Coronary artery (tissue), 2 donors: ENCODE measurements around the gene FHIT.

Experiments used
- DNase-seq: peaks from one replicate; pipeline ENCODE4 v3.0.0-alpha.2; 2017; ENCODE audit warnings: low spot score
- H3K27ac ChIP-seq, 2 donors: fragments of 200-600 bp; sonication (generic); one replicate each; pipeline ENCODE4 v1.5.1; 2016 to 2019
- H3K4me3 ChIP-seq: fragments of 200-600 bp; sonication (generic); 2 replicates; pipeline ENCODE4 v1.5.1; 2016; ENCODE audit warnings: mild to moderate bottlenecking, moderate library complexity
- TF ChIP-seq, protein P1 (sequence below): fragments of 200-600 bp; sonication (generic); IDR thresholded peaks from one replicate; pipeline ENCODE4 v1.5.1; 2019; ENCODE audit warnings: antibody characterized with exemption

FHIT gene

DNA sequence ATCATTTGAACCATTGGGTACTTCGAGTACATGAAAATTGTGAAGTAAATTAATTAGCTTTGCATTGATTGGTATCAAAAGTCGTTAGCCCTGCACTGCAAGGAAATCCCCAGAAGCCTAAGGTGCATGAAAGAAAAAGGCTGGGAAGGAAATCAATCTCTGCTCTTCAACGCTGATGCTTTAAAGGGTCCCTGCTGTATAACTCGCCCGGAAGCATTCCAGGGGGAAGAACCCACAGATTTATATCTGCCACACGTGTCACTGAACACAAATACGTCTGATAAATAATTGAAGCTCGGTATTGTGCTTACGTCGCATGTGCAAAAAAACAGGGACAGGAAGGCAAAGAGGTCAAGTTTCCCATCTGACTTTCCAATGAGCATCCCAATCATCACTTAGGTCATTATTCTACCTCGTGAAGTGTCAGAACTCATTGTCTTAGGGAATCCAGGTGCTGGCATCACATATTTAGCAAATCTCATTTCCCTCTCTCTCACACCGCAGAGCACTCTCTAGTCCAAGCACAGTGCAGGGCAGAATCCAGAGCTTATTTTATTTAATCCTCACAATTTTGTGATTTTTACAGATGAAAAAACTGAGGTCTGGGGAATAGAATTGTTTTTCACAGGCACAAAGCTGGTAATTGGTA, 1397.1 kb downstream of the FHIT start:
- no peak overlapping the region for H3K4me3 ChIP-seq
- TF ChIP-seq, protein P1, sequence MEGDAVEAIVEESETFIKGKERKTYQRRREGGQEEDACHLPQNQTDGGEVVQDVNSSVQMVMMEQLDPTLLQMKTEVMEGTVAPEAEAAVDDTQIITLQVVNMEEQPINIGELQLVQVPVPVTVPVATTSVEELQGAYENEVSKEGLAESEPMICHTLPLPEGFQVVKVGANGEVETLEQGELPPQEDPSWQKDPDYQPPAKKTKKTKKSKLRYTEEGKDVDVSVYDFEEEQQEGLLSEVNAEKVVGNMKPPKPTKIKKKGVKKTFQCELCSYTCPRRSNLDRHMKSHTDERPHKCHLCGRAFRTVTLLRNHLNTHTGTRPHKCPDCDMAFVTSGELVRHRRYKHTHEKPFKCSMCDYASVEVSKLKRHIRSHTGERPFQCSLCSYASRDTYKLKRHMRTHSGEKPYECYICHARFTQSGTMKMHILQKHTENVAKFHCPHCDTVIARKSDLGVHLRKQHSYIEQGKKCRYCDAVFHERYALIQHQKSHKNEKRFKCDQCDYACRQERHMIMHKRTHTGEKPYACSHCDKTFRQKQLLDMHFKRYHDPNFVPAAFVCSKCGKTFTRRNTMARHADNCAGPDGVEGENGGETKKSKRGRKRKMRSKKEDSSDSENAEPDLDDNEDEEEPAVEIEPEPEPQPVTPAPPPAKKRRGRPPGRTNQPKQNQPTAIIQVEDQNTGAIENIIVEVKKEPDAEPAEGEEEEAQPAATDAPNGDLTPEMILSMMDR = no peak
- DNase-seq = no peak
- no peak overlapping the region for H3K27ac ChIP-seq

DNA sequence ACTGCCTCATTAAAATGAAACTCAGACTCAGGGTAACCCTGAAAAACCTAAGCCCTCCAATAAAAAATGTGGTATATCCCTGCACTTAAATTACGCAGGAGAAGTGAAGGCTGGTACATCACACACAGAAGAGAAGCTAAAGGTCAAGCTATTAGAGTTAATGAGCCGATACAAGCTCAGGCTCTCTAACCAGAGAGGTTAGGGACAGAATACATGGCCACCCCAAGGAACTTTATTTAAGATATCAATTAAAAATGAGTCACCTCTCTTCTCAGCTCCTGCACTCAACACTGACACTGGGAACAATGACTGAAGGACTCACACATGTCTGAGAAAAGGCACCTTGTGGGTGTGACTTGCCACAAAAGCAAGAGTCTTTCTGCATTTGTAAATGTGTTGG, 1400.8 kb downstream of the FHIT start:
- TF ChIP-seq, protein P1 = no peak
- DNase-seq = no peak
- no peak overlapping the region for H3K4me3 ChIP-seq
- H3K27ac ChIP-seq = no peak overlapping the region

DNA sequence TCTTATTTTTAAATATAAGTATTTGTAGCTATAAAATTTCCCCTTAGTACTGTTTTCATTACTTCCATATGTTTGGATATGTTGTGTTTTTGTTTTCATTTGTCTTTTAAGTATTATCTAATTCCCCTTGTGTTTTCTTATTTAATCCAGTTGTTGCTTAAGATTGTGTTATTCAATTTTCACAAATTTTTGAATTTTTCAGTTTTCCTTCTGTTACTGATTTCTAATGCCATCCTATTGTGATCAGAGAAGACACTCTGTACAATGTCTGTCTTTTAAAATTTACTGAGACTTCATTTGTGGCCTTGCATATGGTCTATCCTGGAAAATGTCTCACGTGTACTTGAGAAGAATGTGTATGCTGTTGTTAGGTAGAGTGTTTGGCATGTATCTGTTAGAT, 1405.9 kb downstream of the FHIT start:
- Histone ChIP-seq H3K27ac (no peak overlapping the region), H3K4me3 (no peak overlapping the region)
- DNase-seq = no peak
- TF ChIP-seq, protein P1 = no peak

DNA sequence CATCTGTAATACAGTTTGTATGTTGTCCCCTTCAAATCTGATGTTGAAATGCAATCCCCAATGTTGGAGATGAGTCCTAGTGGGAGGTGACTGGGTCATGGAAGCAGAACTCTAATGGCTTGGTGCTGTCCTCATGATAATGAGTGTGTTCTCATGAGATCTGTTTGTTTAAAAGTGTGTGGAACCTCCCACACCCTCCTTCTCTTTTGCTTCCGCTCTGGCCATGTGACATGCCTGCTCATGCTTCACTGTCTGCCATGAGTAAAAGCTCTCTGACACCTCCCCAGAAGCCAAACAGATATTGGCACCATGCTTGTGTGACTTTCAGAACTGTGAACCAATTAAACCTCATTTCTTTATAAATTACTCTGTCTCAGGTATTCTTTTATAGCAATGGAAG, 1407.4 kb downstream of the FHIT start:
- TF ChIP-seq, protein P1 = no peak
- DNase-seq = no peak
- H3K27ac ChIP-seq = no peak overlapping the region
- H3K4me3 ChIP-seq = no peak overlapping the region

DNA sequence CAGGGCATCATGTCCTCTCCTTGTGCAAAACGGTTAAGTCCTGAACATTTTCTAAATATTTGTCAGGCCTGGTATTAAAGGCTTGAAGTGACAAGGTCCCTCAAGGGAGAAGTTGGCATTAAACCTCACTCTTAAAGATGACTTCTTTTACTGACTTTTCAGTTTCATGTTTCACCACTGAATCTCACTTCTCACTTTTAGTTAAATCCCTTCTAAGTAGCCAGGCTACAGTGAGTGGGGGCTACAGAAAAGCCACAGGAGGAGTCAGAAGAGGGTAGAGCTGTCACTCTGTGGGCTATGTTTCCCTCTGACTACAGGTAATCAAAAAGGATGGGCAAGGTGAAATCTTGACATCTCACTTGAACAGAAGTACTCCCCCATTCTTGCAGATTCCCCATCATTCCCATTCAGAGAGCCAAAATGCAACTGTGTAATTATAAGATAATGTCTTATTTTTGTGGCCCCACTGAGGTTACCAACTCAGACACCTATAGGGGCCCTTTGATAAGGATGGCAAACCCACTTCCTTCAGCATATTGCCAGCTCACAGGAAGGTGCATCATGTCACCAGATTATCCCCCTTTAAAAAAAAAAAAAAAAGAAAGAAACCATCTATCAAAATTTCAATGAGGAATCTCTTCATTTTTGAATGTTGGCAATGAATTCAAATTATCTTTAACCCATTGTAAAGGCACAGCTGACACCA, 1411.3 kb downstream of the FHIT start:
- Histone ChIP-seq H3K27ac (no peak overlapping the region), H3K4me3 (no peak overlapping the region)
- DNase-seq = no peak
- TF ChIP-seq, protein P1 = no peak

DNA sequence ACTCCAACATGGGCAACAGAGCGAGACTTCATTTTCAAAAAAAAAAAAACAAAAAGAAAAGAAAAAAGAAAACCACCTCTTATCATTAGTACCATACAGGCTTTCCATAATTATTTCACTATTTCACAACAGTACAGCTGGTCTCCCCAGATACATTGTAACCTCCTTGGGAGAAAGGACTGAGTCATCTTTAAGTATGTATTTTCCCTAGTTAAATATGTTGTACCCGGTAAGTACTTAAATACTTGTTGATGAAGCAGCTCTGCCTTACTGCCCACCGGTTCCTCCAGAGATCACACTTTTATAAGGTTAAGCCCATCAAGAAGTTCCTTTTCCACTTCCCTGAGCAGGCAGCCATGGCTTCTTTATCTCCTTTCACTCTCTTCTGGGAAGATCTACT, 1412.0 kb downstream of the FHIT start:
- Histone ChIP-seq H3K4me3 (no peak overlapping the region), H3K27ac (no peak overlapping the region)
- TF ChIP-seq, protein P1 = no peak
- no peak for DNase-seq

DNA sequence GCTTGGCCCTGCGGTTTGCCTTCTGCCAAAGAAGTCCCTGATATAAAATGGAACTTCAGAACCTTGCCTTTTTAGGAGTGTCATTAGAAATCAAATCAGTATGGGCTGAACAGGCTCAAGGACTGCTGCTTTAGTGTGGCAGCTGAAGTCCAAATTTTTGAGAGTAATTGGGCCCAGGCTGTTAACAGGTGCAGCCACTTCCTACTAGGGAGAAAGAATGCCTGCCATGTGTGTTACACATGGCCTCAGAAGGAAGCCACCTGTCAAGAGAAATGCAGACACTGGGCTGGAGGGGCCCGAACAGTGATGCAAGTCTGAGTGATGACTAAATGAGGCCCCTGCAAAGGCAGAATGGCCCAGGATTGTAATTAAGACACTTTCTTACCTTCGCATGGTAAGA, 1414.7 kb downstream of the FHIT start:
- no peak for DNase-seq
- H3K27ac ChIP-seq = no peak overlapping the region
- TF ChIP-seq, protein P1 = no peak
- H3K4me3 ChIP-seq = no peak overlapping the region
